Urinary bladder (tissue), 4 donors: Measurements from ENCODE around the gene CPVL. TPM values are rescaled to one million over a fixed set of nuclear protein-coding genes. Genes with fewer than 3 reads are reported as not detected.

ENCODE experiments used
- DNase-seq: peaks from one replicate; pipeline ENCODE4 v3.0.0-alpha.2; 2015; ENCODE audit errors: extremely low spot score
- H3K27ac ChIP-seq: one replicate; pipeline ENCODE4 v1.5.1; 2013; ENCODE audit warnings: low read depth, mild to moderate bottlenecking, moderate library complexity
- H3K36me3 ChIP-seq: one replicate; pipeline ENCODE4 v1.6.1; 2013; ENCODE audit warnings: mild to moderate bottlenecking, moderate library complexity; ENCODE audit not compliant: insufficient read depth
- H3K4me1 ChIP-seq: one replicate; pipeline ENCODE4 v1.6.1; 2013; ENCODE audit warnings: mild to moderate bottlenecking, moderate library complexity; ENCODE audit not compliant: insufficient read depth
- H3K4me3 ChIP-seq: one replicate; pipeline ENCODE4 v1.5.1; 2013; ENCODE audit warnings: low read depth, low read length
- WGBS: extraction: QIAGEN DNeasy Blood & Tissue Kit; methylation state at CpG from one replicate; pipeline ENCODE4 v1.1.7; 2013; 5-methylcytosine and 5-hydroxymethylcytosine counted together
- polyA plus RNA-seq: library from polyadenylated mRNA; stranded (reverse); fragments of 200-250 nt; gene quantifications from one replicate; pipeline ENCODE4 v1.2.3, GENCODE V29; 2013
- total RNA-seq: library from RNA; depleted of rRNA; stranded (reverse); fragments of >200 nt; gene quantifications from one replicate; pipeline ENCODE4 v1.2.3, GENCODE V29; 2014
- donor health status: healthy with polysubstance abuse.
- donor health status: healthy.

The CPVL gene
- total and polyA plus RNA-seq, 2 donors: 14.4 to 16.7 TPM

- no peak for DNase-seq
- Histone ChIP-seq H3K4me3 (no peak overlapping the region), H3K27ac (no peak overlapping the region), H3K36me3 (no peaks in the 10 kb centered on the region), H3K4me1 (peaks cover 3% of the 10 kb centered on the region)
- WGBS: 97% methylated on average over 2 of the region's 2 CpGs
These were observed 145.6 kb downstream of the CPVL start for GRCh38 chr7:29000717-29001076.

DNA sequence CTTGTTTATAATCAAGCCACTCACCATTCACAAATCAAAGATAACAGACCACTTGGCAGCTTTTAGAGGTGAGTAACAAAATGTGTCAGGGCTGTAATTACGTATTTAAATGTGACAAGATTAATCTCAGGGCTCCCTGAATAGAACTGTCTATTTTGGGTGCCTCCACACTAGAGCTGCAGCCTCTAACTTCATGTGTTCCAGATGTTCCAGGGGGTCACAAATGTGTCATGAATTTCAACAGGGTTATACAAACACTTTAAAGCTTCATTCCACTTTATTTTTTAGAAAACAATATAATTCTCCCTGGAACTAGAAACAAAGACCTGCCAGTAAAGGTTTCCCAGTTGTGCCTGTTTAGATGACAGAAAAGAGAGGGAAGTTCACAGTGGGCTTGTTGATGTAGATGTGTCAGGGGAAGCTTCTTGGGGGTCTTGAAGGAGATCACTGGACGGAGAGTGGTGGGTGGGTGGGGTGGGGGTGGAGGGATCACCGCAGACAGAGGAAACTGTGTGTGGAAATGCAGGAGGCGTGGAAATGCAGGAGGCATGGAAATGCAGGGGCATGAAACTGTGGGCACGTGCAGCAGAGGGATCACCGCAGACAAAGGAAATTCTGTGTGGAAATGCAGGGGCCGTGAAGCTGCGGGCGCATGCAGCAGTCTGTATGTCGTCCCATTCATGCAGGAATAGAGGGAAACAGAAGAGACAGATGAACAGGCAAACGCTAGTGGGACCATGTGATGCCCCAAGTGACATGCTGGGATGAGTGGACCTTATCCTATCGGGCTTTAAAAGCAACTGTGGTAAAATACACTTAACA lies 146.2 kb downstream of the CPVL start:
- 84% methylated on average over 12 of the region's 12 CpGs for WGBS
- H3K4me3 ChIP-seq: no peak overlapping the region
- peaks cover 1% of the 10 kb centered on the region for H3K4me1 ChIP-seq
- H3K27ac ChIP-seq: no peak overlapping the region
- no peaks in the 10 kb centered on the region for H3K36me3 ChIP-seq
- no peak for DNase-seq

- Histone ChIP-seq H3K36me3 (no peaks in the 10 kb centered on the region), H3K4me3 (no peak overlapping the region), H3K27ac (no peak overlapping the region), H3K4me1 (peaks cover 1% of the 10 kb centered on the region)
- 97% methylated on average over 5 of the region's 5 CpGs for whole genome bisulfite sequencing
- DNase-seq: no peak
These were observed 146.9 kb downstream of the CPVL start for GRCh38 chr7:28999427-28999826.

DNA sequence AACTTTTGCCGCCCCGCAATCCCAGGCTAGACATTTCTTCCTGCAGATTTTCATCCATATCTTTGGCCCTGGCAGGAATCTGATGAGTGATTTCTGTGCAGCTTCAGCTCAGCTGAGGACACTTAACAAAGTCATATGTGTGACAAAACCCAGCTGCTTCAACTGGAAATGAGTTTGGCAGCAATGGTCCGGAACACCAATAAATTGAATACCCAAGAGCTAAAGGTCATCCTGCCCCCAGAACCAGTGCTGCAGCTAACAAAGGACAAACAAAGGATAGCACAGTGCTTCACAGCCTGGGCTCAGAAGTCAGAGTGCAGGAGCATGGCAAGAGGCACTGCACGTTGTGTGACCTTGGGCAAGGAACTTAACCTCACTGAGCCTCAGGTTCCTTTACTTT lies 148.2 kb downstream of the CPVL start:
- no peaks in the 10 kb centered on the region for H3K36me3 ChIP-seq
- no peak for DNase-seq
- WGBS: 44% methylated on average over 4 of the region's 4 CpGs
- no peak overlapping the region for H3K4me3 ChIP-seq
- no peak overlapping the region for H3K27ac ChIP-seq
- peaks cover 1% of the 10 kb centered on the region for H3K4me1 ChIP-seq

DNA sequence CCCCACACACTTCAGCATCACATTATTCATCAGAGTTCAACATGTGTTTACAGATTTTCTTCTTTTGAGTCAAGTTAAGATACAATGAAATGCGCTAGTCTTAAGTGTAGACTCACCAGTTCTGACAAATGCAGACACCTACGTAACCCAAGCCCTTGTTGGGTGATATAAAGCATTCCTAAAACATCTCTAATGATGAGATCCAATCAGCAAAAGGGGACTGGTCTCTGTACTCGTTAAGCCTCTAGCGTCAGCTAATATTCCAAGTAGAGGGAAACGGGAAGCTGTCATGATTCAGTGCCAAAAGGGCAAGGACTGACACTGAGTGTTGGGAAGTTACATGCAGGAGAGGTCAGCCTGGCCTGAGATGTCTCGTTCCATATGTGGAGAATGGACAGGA lies 149.5 kb downstream of the CPVL start:
- Histone ChIP-seq H3K27ac (no peak overlapping the region), H3K4me1 (peaks cover 1% of the 10 kb centered on the region), H3K36me3 (no peaks in the 10 kb centered on the region), H3K4me3 (no peak overlapping the region)
- 81% methylated on average over 6 of the region's 6 CpGs for WGBS
- no peak for DNase-seq

DNA sequence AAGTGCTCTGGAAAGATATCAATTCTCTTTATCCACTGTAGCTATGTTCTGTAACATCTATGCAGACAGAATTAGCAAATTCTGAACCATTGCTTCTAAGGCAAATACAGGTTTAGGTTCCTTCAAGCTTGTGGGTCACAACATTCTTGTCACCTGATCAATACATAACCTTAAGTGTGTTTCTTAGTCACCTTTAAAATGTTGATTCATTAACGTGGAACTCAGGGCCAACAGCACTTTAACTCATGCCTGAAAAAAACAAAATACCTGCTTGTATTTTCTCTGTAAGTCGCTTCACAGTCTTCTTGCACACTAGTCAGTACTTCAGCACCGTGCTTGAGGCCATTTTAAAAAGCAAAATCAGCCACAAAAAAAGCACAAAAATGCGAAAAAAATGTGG lies 153.0 kb downstream of the CPVL start:
- Histone ChIP-seq H3K27ac (no peak overlapping the region), H3K36me3 (no peaks in the 10 kb centered on the region), H3K4me1 (peaks cover 4% of the 10 kb centered on the region), H3K4me3 (no peak overlapping the region)
- 95% methylated on average over 4 of the region's 4 CpGs for whole genome bisulfite sequencing
- no peak for DNase-seq

GRCh38 chr7:28992798-28993197 lies 153.5 kb downstream of the CPVL start:
- 84% methylated on average over 1 of the region's 1 CpG for WGBS
- no peak for DNase-seq
- Histone ChIP-seq H3K27ac (no peak overlapping the region), H3K36me3 (no peaks in the 10 kb centered on the region), H3K4me3 (no peak overlapping the region), H3K4me1 (peaks cover 4% of the 10 kb centered on the region)

- H3K4me1 ChIP-seq: peaks cover 3% of the 10 kb centered on the region
- no peak for DNase-seq
- no peak overlapping the region for H3K27ac ChIP-seq
- no peaks in the 10 kb centered on the region for H3K36me3 ChIP-seq
- WGBS: 90% methylated on average over 11 of the region's 11 CpGs
- H3K4me3 ChIP-seq: no peak overlapping the region
These were observed 156.0 kb downstream of the CPVL start for GRCh38 chr7:28990200-28990960.

DNA sequence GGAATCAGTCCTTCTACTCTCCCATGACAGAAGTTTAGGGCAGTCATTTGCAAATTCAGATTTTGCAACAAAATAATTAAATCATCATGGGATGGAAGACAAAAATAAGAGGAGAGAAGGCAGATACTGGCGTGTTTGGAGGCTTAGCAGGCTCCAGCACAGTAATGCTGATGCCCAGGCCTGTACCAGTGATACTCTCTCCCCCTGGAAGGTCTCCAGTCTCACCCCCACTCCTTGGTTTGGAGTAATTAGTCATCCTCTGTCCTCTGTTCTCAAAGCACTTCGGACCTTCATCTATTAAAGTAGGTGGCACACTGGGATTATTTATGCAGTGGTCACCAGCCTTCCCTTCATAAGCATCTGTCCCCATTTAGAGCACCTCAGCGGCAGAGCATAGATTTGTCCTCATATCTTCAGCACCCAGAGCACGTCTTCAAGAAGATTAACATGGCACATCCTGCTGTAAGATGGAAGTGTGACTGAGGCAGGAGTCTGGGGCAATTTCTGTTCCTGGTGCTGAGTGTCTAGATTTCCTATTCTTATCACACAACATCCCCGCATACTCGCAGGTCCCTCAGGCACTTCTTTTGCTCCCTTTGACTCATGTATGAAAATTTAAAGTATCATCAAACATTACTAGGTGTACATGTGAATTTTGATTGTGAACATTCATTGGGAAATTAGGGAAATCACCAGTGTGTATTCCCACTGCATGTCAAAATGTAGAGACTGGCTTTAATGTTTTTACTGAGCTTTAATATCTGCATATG lies 156.9 kb downstream of the CPVL start:
- WGBS: 95% methylated on average over 6 of the region's 6 CpGs
- no peak for DNase-seq
- no peak overlapping the region for H3K4me3 ChIP-seq

GRCh38 chr7:28988810-28989209 lies 157.5 kb downstream of the CPVL start:
- H3K36me3 ChIP-seq: no peaks in the 10 kb centered on the region
- no peak overlapping the region for H3K4me3 ChIP-seq
- peaks cover 3% of the 10 kb centered on the region for H3K4me1 ChIP-seq
- no peak for DNase-seq
- H3K27ac ChIP-seq: no peak overlapping the region
- 62% methylated on average over 4 of the region's 4 CpGs for WGBS

More for the DNA sequence above, 156.9 kb downstream of the CPVL start:
- no peaks in the 10 kb centered on the region for H3K36me3 ChIP-seq
- H3K4me1 ChIP-seq: peaks cover 3% of the 10 kb centered on the region
- no peak overlapping the region for H3K27ac ChIP-seq

GRCh38 chr7:28988091-28988490 lies 158.2 kb downstream of the CPVL start:
- Histone ChIP-seq H3K36me3 (no peaks in the 10 kb centered on the region), H3K27ac (no peak overlapping the region), H3K4me1 (peaks cover 3% of the 10 kb centered on the region), H3K4me3 (no peak overlapping the region)
- WGBS: 77% methylated on average over 5 of the region's 5 CpGs
- DNase-seq: no peak

- WGBS: 10% methylated on average over 2 of the region's 2 CpGs
- no peaks in the 10 kb centered on the region for H3K36me3 ChIP-seq
- DNase-seq: no peak
- no peak overlapping the region for H3K27ac ChIP-seq
- no peak overlapping the region for H3K4me3 ChIP-seq
- H3K4me1 ChIP-seq: peaks cover 3% of the 10 kb centered on the region
These were observed 159.6 kb downstream of the CPVL start for GRCh38 chr7:28986765-28987110.

GRCh38 chr7:28986028-28986764 lies 160.1 kb downstream of the CPVL start:
- DNase-seq: no peak
- no peak overlapping the region for H3K27ac ChIP-seq
- H3K36me3 ChIP-seq: no peaks in the 10 kb centered on the region
- peaks cover 3% of the 10 kb centered on the region for H3K4me1 ChIP-seq
- WGBS: 67% methylated on average over 11 of the region's 11 CpGs
- H3K4me3 ChIP-seq: no peak overlapping the region
